Measurements from ENCODE around the gene POPDC2. TPM values are rescaled to one million over a fixed set of nuclear protein-coding genes. Genes with fewer than 3 reads are reported as not detected.
A peak's percentile ranks its signal among the peaks of the same experiment; 100 is the strongest.
"Not testable (repeated sequence)": the region's sequence is repeated elsewhere in the genome, so short reads cannot be mapped to it uniquely, and the experiment has no call there.

Gene POPDC2
- total and polyA plus RNA-seq, 7 donors: 30.7 to 205 (median 137) TPM

GRCh38 chr3:119597548-119598288 is 62.7 kb downstream of the POPDC2 start, which contains the start of gene PLA1A:
Gene PLA1A, plus strand, starts transcription at chr3:119597885. Its CDS starts 29 bp downstream, at chr3:119597914.
- Histone ChIP-seq H3K27me3 (ENCODE audit: insufficient read depth in 3 of 3, low read length in 2 of 3) (no peaks in the 10 kb centered on the region), H3K4me1 (peaks cover 47% of the 10 kb centered on the region), H3K9me3 (no peaks in the 10 kb centered on the region), H3K36me3 (ENCODE audit: insufficient read depth in 1 of 2, low read depth in 1 of 2) (no peaks in the 10 kb centered on the region), H3K4me3 (peak within 1 kb of the TSS; percentile 33), H3K27ac (peak within 1 kb of the TSS; percentile 92)
- no peak for TF ChIP-seq CTCF (IDR thresholded peaks at IDR 0.05)
- 45 to 52% (median 49%) methylated on average over 7 of the region's 7 CpGs for WGBS, 3 donors
- intact Hi-C loops (cut with DNase I): loop anchor here (2.0 to 5.0 kb wide), 3 partner anchors 33 to 80 kb away; partner anchors contain the start of gene COX17 (in 1 of the 2)
- DNase-seq: no peak
- ATAC-seq: no peak

- no peaks in the 10 kb centered on the region for H3K27me3 ChIP-seq (ENCODE audit: insufficient read depth in 3 of 3, low read length in 2 of 3)
- peak overlapping the region; percentile 61 for H3K4me3 ChIP-seq
- H3K27ac ChIP-seq: peak overlapping the region; percentile 92
- 61 to 75% (median 65%) methylated on average over 6 of the region's 6 CpGs for WGBS, 3 donors
- no peak for DNase-seq
- TF ChIP-seq CTCF (IDR thresholded peaks at IDR 0.05): no peak
- ATAC-seq: peak; percentile 20 to 64 (median 51)
- intact Hi-C loops (cut with DNase I): loop anchor here (5.0 kb wide), 2 partner anchors 41 to 81 kb away; partner anchors contain the start of gene COX17 (in 1 of the 2)
- no peaks in the 10 kb centered on the region for H3K36me3 ChIP-seq (ENCODE audit: insufficient read depth in 1 of 2, low read depth in 1 of 2)
- H3K4me1 ChIP-seq: peaks cover 47% of the 10 kb centered on the region
- no peaks in the 10 kb centered on the region for H3K9me3 ChIP-seq
Observed at GRCh38 chr3:119596398-119596797, 64.0 kb downstream of the POPDC2 start.

- Histone ChIP-seq H3K4me3 (peak overlapping the region; percentile 61), H3K27ac (peak overlapping the region; percentile 92), H3K4me1 (peaks cover 43% of the 10 kb centered on the region), H3K27me3 (ENCODE audit: insufficient read depth in 3 of 3, low read length in 2 of 3) (no peaks in the 10 kb centered on the region), H3K36me3 (ENCODE audit: insufficient read depth in 1 of 2, low read depth in 1 of 2) (no peaks in the 10 kb centered on the region), H3K9me3 (no peaks in the 10 kb centered on the region)
- intact Hi-C loops (cut with DNase I): loop anchor here (5.0 kb wide), 2 partner anchors 42 to 82 kb away; partner anchors contain the start of gene COX17 (in 1 of the 2)
- TF ChIP-seq CTCF (IDR thresholded peaks at IDR 0.05): no peak
- peak in 1 of 2 donors; percentile 60 for DNase-seq
- WGBS, 3 donors: 24 to 36% (median 25%) methylated on average over 7 of the region's 7 CpGs
- ATAC-seq: peak; percentile 88 to 94 (median 92)
Observed at GRCh38 chr3:119595639-119596334, 64.6 kb downstream of the POPDC2 start.

GRCh38 chr3:119594929-119595328 is 65.5 kb downstream of the POPDC2 start:
- not testable (repeated sequence) for DNase-seq; H3K27me3 ChIP-seq (ENCODE audit: insufficient read depth in 3 of 3, low read length in 2 of 3); ATAC-seq; H3K9me3 ChIP-seq; H3K36me3 ChIP-seq (ENCODE audit: insufficient read depth in 1 of 2, low read depth in 1 of 2)
- Histone ChIP-seq H3K4me1 (peaks cover 42% of the 10 kb centered on the region), H3K27ac (peak overlapping the region; percentile 92), H3K4me3 (peak overlapping the region; percentile 61)
- WGBS, 3 donors: 96 to 100% (median 98%) methylated on average over 1 of the region's 1 CpG
- intact Hi-C loops (cut with DNase I): loop anchor here (5.0 kb wide), 2 partner anchors 42 to 82 kb away; partner anchors contain the start of gene COX17 (in 1 of the 2)

- Histone ChIP-seq H3K4me3 (no peak overlapping the region), H3K27ac (no peak overlapping the region), H3K4me1 (peaks cover 40% of the 10 kb centered on the region), H3K36me3 (ENCODE audit: insufficient read depth in 1 of 2, low read depth in 1 of 2) (peaks cover 0 to 11% of the 10 kb centered on the region in 2 donors), H3K27me3 (ENCODE audit: insufficient read depth in 3 of 3, low read length in 2 of 3) (no peaks in the 10 kb centered on the region), H3K9me3 (no peaks in the 10 kb centered on the region)
- intact Hi-C loops (cut with DNase I): no loop called here
- 88 to 93% (median 90%) methylated on average over 5 of the region's 5 CpGs for WGBS, 3 donors
- no peak for ATAC-seq
- DNase-seq: no peak
- TF ChIP-seq CTCF (IDR thresholded peaks at IDR 0.05): no peak
Observed at GRCh38 chr3:119594066-119594465, 66.3 kb downstream of the POPDC2 start.
